Activated T-cell treated with anti-CD3 and anti-CD28 coated beads, Interleukin-2, amount 50 U/mL, for 24 hours (primary cell): ENCODE measurements around the gene FFAR1.
"Not testable (repeated sequence)": the region's sequence is repeated elsewhere in the genome, so short reads cannot be mapped to it uniquely, and the experiment has no call there.

ENCODE experiments used
- DNase-seq: peaks from one replicate; pipeline ENCODE4 v3.0.0-alpha.2; 2020
- H3K27ac Mint-ChIP-seq: 2 replicates; pipeline ENCODE4 v1.8.0; 2020; ENCODE audit warnings: mild to moderate bottlenecking, mixed read lengths
- H3K27me3 Mint-ChIP-seq: 2 replicates; pipeline ENCODE4 v1.8.0; 2020; ENCODE audit warnings: mixed read lengths
- H3K36me3 Mint-ChIP-seq: 2 replicates; pipeline ENCODE4 v1.8.0; 2020; ENCODE audit warnings: low read depth, mixed read lengths
- H3K4me1 Mint-ChIP-seq: 2 replicates; pipeline ENCODE4 v1.8.0; 2020; ENCODE audit warnings: low read depth, mixed read lengths
- H3K4me3 Mint-ChIP-seq: 2 replicates; pipeline ENCODE4 v1.8.0; 2020; ENCODE audit warnings: mild to moderate bottlenecking, moderate library complexity, mixed read lengths
- H3K9me3 Mint-ChIP-seq: 2 replicates; pipeline ENCODE4 v1.8.0; 2020; ENCODE audit warnings: mixed read lengths

Gene FFAR1

GRCh38 chr19:35375505-35376307 is 28.0 kb downstream of the FFAR1 start:
- Mint-ChIP-seq H3K9me3 (no peaks in the 10 kb centered on the region), H3K27ac (no peak overlapping the region), H3K4me3 (no peak overlapping the region), H3K4me1 (peaks cover 24% of the 10 kb centered on the region), H3K36me3 (no peaks in the 10 kb centered on the region), H3K27me3 (peaks cover 13% of the 10 kb centered on the region)
- DNase-seq: no peak

GRCh38 chr19:35377656-35378055 is 30.0 kb downstream of the FFAR1 start:
- DNase-seq: no peak
- no peaks in the 10 kb centered on the region for H3K36me3 Mint-ChIP-seq
- no peak overlapping the region for H3K27ac Mint-ChIP-seq
- H3K4me1 Mint-ChIP-seq: peaks cover 24% of the 10 kb centered on the region
- no peaks in the 10 kb centered on the region for H3K9me3 Mint-ChIP-seq
- no peak overlapping the region for H3K4me3 Mint-ChIP-seq
- H3K27me3 Mint-ChIP-seq: peaks cover 17% of the 10 kb centered on the region

- Mint-ChIP-seq H3K4me1 (peaks cover 24% of the 10 kb centered on the region), H3K9me3 (no peaks in the 10 kb centered on the region), H3K27me3 (peaks cover 22% of the 10 kb centered on the region), H3K4me3 (no peak overlapping the region), H3K27ac (no peak overlapping the region), H3K36me3 (no peaks in the 10 kb centered on the region)
- DNase-seq: no peak
Observed at GRCh38 chr19:35378356-35378755, 30.7 kb downstream of the FFAR1 start.

- not testable (repeated sequence) for H3K36me3 Mint-ChIP-seq, H3K4me3 Mint-ChIP-seq, H3K27ac Mint-ChIP-seq, DNase-seq, H3K9me3 Mint-ChIP-seq
- peaks cover 19% of the 10 kb centered on the region for H3K4me1 Mint-ChIP-seq
- H3K27me3 Mint-ChIP-seq: peaks cover 27% of the 10 kb centered on the region
Observed at GRCh38 chr19:35379545-35379944, 31.8 kb downstream of the FFAR1 start.

GRCh38 chr19:35379992-35380391 is 32.3 kb downstream of the FFAR1 start:
- Mint-ChIP-seq H3K36me3 (no peaks in the 10 kb centered on the region), H3K27ac (no peak overlapping the region), H3K27me3 (peaks cover 30% of the 10 kb centered on the region), H3K9me3 (peaks cover 2% of the 10 kb centered on the region), H3K4me1 (peaks cover 15% of the 10 kb centered on the region), H3K4me3 (no peak overlapping the region)
- no peak for DNase-seq

- no peak overlapping the region for H3K27ac Mint-ChIP-seq
- no peak overlapping the region for H3K4me3 Mint-ChIP-seq
- DNase-seq: no peak
- no peaks in the 10 kb centered on the region for H3K36me3 Mint-ChIP-seq
- H3K4me1 Mint-ChIP-seq: peaks cover 9% of the 10 kb centered on the region
- H3K9me3 Mint-ChIP-seq: peaks cover 2% of the 10 kb centered on the region
- peaks cover 30% of the 10 kb centered on the region for H3K27me3 Mint-ChIP-seq
Observed at GRCh38 chr19:35380450-35381124, 32.9 kb downstream of the FFAR1 start.

GRCh38 chr19:35381318-35381717 is 33.6 kb downstream of the FFAR1 start:
- Mint-ChIP-seq H3K9me3 (peaks cover 2% of the 10 kb centered on the region), H3K4me3 (no peak overlapping the region), H3K36me3 (peaks cover under 1% of the 10 kb centered on the region), H3K4me1 (peaks cover 5% of the 10 kb centered on the region), H3K27me3 (peaks cover 30% of the 10 kb centered on the region), H3K27ac (no peak overlapping the region)
- no peak for DNase-seq

GRCh38 chr19:35381926-35382325 is 34.2 kb downstream of the FFAR1 start:
- Mint-ChIP-seq H3K9me3 (peaks cover 6% of the 10 kb centered on the region), H3K27ac (no peak overlapping the region), H3K4me3 (no peak overlapping the region), H3K36me3 (peaks cover 3% of the 10 kb centered on the region), H3K27me3 (peaks cover 30% of the 10 kb centered on the region), H3K4me1 (peaks cover 3% of the 10 kb centered on the region)
- DNase-seq: no peak

- H3K27me3 Mint-ChIP-seq: peaks cover 24% of the 10 kb centered on the region
- H3K36me3 Mint-ChIP-seq: peaks cover 3% of the 10 kb centered on the region
- H3K4me3 Mint-ChIP-seq: no peak overlapping the region
- H3K4me1 Mint-ChIP-seq: no peaks in the 10 kb centered on the region
- H3K9me3 Mint-ChIP-seq: peaks cover 9% of the 10 kb centered on the region
- H3K27ac Mint-ChIP-seq: no peak overlapping the region
- no peak for DNase-seq
Observed at GRCh38 chr19:35383536-35383935, 35.8 kb downstream of the FFAR1 start.

GRCh38 chr19:35388277-35389054 is 40.8 kb downstream of the FFAR1 start:
- Mint-ChIP-seq H3K4me1 (no peaks in the 10 kb centered on the region), H3K27ac (no peak overlapping the region), H3K9me3 (peaks cover 9% of the 10 kb centered on the region), H3K4me3 (no peak overlapping the region), H3K27me3 (peaks cover 7% of the 10 kb centered on the region), H3K36me3 (peaks cover 3% of the 10 kb centered on the region)
- DNase-seq: no peak

GRCh38 chr19:35389192-35389861 is 41.6 kb downstream of the FFAR1 start:
- Mint-ChIP-seq H3K4me3 (no peak overlapping the region), H3K36me3 (peaks cover 3% of the 10 kb centered on the region), H3K27me3 (peaks cover 3% of the 10 kb centered on the region), H3K27ac (no peak overlapping the region), H3K9me3 (peaks cover 9% of the 10 kb centered on the region), H3K4me1 (peaks cover 2% of the 10 kb centered on the region)
- DNase-seq: no peak

- Mint-ChIP-seq H3K4me1 (peaks cover 2% of the 10 kb centered on the region), H3K4me3 (no peak overlapping the region), H3K9me3 (no peaks in the 10 kb centered on the region), H3K27ac (no peak overlapping the region), H3K36me3 (no peaks in the 10 kb centered on the region), H3K27me3 (no peaks in the 10 kb centered on the region)
- no peak for DNase-seq
Observed at GRCh38 chr19:35392742-35393715, 45.3 kb downstream of the FFAR1 start.

- DNase-seq: no peak
- Mint-ChIP-seq H3K4me1 (peaks cover 2% of the 10 kb centered on the region), H3K4me3 (no peak overlapping the region), H3K27me3 (peaks cover 2% of the 10 kb centered on the region), H3K9me3 (no peaks in the 10 kb centered on the region), H3K27ac (no peak overlapping the region), H3K36me3 (no peaks in the 10 kb centered on the region)
Observed at GRCh38 chr19:35395382-35396199, 47.9 kb downstream of the FFAR1 start.
